Eye (tissue), 1 donor: Measurements from ENCODE around the gene AGR3.
A peak's percentile ranks its signal among the peaks of the same experiment; 100 is the strongest.
"Not testable (repeated sequence)": the region's sequence is repeated elsewhere in the genome, so short reads cannot be mapped to it uniquely, and the experiment has no call there.

Experiments used
- DNase-seq: peaks from one replicate; pipeline ENCODE4 v3.0.0-alpha.2; 2015

AGR3 gene

DNA sequence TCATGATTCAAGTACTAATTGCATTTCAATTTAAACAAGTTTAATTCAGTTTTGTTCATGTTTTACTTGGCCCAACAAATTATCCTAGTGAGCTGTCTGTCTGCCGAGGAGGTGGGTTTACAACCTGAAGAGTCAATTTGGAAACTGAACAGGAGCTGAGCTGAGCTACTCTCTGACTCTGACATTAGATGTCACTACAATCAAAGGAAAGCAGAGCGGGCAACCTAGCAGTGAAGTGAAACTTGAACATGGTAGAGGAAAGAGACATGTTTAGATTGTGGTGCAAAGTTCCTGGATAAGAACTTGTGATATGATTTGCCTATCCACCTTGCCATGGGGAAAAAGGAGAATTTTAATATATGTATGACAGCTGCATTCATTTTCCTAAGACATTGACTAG lies 9.6 kb upstream of the AGR3 start:
- DNase-seq: peak; percentile 58

DNA sequence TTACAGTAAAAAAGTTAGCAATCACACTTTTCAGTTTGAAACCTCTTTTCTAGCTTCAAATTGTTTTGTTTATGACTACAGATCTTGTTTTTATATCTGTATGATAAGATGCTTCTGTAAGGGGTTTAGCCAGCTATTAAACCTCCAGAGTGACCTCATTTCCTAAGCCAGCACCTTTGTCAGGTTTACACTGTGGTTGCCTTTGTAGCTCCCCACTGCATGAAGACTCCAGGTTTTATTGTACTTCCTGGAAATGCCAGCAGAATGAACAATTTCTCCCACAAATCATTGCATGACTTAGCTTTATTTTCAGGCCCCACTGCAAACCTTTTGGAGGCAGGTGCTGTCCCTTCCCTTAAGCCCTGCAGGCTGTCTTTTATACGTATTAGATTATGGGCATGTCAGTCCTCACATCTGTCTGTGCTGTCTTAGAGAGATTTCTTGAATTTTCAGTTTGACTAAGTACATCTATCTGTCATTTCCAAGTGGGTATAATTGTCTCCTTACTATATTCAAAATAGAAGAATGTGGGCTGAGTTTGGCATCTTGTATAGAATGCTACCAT lies 8.2 kb upstream of the AGR3 start:
- DNase-seq: no peak

DNA sequence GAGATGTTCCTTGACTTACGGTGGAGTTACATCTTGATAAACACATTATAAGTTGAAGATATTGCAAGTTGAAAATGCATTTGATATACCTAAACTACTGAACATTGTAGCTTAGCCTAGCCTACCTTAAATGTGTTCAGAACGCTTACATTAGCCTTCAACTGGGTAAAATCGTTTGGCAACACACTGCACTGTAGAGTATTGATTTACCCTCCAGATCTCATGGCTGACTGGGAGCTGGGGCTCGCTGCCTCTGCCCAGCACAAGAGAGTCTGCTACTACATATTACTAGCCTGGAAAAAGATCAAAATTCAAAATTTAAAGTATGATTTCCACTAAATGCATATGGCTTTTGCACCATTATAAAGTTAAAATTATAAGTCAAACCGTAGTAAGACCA lies 7.5 kb upstream of the AGR3 start:
- DNase-seq: peak; percentile 10

DNA sequence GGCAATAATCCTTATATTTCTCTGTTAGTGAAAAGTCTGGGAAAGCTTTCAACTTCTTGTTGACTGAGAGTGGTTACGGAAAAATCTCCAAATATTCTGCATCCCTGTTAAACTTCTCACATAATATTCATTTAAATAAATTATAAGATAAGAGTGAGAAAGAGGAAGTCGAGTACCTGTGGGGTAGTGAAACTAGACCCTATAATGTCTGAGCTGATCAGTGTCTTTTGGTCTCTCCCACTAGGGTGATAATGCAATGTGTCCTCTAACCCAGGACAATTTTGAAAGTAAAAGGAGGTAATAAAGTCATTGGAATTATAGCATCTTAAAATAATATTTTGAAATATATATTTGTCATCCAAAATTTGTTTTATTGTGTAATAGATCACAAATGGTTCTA lies 2.1 kb upstream of the AGR3 start:
- DNase-seq: no peak

DNA sequence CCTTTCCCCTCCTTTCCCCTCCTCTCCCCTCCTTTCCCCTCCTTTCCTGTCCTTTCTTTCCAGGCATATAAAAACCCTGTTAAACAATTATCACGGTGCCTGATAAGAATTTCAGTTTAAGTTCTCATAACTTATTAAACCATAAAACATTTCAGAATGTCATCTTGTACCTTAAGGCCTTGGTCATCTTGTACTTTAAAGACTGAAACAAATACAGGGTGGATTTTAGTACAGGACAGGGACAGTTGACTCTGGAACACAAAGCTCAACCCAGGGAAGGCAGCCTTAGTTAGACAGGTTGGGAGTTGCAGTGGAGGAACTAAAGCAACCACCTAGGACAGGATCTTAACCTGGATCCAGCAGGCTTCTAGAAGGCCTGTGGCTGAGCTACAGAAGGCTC lies 1.2 kb downstream of the AGR3 start:
- no peak for DNase-seq

DNA sequence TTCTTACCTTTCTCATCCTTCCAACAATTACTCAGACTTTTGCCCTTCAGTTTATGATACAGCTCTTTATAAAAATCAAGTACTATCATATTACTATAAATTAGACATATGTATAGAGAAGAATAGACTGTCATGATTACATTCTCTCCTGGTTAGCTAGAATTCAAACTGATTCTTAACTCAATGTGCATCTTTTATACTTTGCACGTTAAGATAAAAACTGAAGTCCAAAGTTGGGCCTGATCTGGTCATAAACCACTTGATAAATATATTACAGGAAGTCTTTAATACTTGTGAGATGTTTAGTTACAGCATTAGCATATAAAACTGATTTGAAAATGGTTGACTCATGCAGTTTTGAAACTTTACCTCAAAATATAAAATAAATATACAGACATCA lies 2.6 kb downstream of the AGR3 start:
- no peak for DNase-seq

DNA sequence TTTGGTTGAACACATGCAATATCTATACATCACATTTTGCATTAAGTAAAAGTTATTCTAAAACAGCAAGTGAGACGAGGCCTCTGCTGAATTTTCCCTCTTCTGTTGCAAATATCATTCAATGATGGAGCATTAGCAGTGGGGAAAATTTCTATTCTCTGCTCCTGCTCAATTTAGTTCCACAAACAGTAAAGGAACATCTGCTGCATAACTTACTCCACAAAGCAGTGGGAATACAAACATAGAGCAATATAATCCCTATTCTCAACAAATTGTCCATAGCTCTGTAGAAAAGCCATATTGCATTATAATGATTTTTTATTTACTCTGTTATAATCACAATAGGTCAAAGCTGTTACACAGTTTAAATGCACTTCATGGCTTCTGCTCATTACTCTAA lies 5.9 kb downstream of the AGR3 start:
- no peak for DNase-seq

DNA sequence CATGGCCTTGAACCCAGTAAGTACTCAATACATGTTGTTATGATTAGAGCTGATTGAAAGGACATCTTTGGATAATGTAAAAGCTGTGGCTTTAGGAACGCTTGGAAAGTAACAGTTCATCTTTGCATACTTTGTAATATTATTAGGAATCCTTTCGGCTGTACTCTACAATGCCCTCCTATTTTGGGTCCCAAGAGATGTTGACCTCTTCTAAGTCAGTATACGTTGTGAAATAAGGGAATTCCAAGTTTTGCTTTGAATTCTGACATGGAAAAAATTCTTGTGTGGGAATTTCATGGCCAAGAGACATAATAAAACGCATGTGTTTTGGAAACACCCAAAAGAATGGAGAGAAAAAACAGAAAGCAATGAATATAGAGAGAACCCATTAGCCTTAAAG lies 7.7 kb downstream of the AGR3 start:
- DNase-seq: no peak

DNA sequence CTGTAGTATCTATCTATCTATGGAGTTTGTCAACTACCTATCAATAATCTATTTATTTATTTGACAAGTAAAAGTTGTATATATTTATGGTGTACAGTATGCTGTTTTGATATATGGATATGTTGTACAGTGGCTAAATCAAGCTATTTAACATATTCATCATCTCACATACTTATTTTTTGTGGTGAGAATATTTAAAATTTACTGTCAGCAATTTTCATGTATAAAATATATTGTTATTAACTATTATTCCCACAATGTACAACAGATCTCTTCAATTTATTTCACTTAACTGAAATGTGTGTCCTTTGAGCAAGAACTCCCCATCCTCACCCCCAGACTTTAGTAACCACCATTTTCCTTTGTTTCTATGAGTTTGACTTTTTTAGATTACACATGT lies 14.5 kb downstream of the AGR3 start:
- no peak for DNase-seq

DNA sequence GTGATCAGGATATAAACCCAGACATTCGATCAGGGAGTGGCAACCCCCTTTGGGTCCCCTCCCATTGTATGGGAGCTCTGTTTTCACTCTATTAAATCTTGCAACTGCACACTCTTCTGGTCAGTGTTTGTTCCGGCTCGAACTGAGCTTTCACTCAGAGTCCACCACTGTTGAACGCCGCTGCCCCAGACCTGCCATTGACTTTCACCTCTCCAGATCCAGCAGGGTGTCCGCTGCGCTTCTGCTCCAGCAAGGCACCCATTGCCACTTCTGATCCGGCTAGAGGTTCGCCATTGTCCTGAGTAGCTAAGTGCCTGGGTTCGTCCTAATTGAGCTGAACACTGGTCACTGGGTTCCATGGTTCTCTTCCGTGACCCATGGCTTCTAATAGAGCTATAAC lies 28.6 kb downstream of the AGR3 start:
- DNase-seq: not testable (repeated sequence)

DNA sequence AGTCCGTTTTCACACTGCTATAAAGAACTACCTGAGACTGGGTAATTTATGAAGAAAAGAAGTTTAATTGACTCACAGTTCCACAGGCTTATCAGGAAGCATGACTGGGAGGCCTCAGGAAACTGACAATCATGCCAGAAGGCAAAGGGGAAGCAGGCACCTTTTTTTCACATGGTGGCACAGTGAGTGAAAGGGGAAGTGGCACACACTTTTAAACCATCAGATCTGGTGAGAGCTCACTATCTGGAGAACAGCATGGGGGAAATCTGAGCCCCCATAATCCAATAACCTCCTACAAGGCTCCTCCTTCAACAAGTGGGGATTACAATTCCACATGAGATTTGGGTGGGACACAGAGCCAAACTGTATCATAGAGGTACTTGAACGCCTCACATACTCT lies 30.0 kb downstream of the AGR3 start:
- no peak for DNase-seq

DNA sequence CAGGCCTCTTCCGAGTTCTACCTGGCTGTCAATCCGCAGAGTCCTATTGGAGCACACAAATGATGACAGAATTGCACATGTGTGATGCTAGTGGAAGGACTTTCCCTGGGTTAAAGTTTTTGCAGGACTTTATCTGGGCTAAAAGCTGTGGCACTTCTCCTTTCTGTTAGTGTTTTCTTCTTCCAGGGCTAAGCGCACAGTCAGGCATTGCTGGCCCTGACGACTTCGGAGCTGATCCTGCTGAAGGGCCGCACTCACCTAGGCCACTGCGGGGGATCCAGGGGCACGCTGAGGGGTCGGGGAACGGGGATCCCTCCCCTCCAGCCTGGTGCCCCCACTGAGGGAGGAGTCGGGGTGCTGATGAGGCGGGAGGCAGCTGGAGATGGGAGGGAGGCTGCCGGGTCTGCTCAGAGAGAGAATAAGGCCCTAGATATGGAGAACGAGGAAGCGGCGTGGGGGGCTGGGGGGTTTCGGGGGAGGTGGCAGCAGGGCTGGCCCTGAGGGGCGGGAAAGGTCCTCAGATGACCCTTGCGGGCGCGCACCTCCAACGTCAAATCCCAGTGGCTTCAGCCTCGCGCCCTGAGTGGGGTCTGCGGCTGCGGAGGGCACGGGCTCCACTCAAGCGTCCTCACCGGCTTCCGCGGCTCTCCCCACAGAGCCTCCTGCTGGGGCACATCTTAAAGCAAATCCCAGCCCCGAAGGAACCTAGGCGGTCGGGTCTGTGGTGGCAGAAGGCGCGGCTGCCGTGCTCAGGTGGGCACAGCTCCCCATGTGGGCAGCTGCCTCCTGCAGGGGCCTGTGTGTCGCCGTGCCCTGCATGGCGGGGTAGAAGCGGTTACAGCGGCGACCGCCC lies 30.9 kb downstream of the AGR3 start:
- DNase-seq: no peak

DNA sequence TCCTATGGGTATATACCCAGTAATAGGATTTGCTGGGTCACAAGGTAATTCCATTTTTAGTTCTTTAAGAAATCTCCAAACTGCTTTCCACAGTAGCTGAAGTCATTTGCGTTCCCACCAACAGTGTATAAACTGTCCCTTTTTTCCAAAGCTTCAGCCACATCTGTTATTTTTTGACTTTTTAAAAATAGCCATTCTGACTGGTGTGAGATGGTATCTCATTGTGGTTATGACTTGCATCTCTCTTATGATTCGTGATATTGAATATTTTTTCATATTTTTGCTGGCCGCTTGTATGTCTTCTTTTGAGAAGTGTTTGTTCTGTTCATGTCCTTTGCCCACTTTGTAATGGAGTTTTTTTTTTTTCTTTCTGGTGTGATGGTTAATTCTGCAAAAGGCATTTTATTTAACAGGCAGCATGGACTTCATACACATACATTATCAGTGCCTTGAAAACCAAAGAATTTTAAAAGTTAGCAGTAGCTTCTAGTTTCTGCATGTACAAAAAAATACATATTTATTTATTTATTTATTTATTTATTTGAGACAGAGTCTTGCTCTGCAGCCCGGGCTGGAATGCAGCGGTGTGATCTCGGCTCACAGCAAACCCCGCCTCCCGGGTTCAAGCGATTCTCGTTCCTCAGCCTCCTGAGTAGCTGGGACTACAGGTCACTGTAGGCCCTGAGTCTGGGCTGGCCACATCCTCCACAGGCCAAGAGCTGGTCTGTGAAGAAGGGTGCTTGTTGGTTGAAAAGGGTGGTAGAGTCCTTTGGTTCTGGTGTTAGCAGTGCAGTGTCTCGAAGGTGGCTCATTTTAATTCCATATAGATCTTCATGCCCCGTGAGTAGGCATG lies 32.3 kb downstream of the AGR3 start:
- no peak for DNase-seq

DNA sequence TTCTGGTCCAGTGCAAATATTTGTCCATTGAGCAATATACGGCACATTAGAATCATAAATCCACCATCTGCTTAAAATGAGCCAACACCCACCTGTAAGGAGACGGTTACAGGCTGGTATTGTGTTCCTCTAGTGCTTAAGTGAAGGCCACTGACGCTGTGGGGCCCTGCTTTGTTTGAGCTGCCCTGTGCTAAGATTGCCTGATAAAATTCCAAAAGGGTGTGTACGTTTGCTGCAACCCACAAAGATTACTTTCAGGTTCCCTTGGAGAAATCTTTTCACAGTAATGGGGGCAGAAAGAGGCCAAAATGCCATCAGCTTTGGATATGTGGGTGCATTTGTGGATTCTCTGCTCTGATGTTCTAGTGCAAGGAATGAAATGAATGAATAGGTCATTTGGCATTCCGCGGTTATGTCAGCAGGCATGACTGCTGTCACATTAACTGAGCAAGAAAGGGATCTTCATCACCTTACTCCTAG lies 34.4 kb downstream of the AGR3 start:
- DNase-seq: peak; percentile 22

DNA sequence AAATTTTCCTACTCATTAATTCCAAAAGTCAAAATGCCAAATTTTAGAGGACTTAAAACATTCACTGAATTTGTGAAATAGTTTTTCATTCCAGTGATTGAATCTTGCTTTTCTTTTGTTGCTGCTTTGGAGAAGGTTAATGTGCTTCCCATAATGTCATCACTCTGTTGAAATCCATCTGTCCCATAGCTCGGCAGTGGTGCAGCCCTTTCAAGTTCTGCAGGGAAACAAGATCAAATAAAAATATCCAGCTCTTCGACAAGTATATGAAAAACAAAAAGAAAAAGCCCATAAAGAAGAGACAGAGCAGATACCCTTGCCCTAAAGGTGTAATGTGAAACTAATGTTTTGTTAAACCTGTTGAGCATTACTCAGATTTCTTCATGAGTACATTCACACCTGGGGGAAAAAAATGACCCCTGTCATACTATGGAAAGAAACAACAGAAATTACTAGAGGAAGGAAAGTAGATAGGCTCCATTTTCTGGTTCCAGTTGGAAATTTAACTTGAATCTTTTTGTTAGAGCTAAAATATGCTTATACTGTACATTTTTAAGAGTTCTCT lies 35.1 kb downstream of the AGR3 start:
- DNase-seq: no peak

DNA sequence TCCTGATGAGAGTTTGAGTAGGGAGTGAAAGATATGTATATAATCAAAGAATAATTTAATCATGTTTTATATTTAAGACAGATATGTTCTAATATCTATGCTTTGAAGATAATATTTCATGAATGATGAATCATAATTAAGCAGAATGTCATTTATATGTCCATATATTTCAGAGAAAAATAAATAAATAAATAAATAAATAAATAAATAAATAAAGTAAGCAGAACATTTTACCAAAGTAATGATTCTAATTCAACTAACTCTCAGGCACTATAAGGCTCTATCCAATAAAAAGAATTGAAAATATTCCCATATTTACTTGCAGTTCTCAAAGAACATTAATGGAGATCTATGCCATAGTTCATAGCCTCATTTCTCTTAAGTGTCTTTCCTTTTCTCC lies 36.0 kb downstream of the AGR3 start:
- DNase-seq: no peak

DNA sequence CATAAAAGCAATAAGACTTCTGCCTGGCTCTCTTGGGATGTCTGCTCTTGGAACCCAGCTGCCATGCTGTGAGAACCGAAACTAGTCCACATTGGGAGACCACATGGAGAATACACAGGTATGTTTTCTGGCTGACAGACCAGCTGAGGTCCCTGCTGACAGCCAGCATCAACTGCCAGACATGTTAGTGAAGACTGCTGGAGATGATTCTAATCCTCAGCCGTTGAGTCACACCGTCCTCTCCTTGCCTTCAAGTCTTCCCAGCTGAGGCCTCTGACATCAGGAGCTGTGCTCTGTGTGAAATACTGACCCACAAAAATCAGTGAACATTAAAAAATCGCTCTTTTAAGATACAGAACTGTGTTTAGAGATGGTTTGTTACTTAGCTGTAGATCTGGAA lies 40.1 kb downstream of the AGR3 start:
- no peak for DNase-seq

DNA sequence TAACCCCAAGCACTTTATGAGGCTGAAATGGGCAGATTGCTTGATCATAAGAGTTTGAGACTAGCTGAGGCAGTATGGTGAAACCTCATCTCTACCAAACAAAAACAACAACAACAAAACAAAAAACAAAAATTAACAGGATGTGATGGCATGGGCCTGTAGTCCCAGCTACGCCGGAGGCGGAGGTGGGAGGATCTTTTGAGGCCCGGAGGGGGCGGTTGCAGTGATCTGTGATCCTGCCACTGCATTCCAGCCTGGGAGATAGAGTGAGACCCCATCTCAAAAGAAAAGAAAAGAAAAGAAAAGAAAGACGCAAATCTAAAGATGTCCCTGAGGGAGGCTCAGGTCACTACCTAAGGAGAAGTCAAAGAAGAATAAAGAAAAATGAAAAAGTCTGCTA lies 41.7 kb downstream of the AGR3 start:
- no peak for DNase-seq

DNA sequence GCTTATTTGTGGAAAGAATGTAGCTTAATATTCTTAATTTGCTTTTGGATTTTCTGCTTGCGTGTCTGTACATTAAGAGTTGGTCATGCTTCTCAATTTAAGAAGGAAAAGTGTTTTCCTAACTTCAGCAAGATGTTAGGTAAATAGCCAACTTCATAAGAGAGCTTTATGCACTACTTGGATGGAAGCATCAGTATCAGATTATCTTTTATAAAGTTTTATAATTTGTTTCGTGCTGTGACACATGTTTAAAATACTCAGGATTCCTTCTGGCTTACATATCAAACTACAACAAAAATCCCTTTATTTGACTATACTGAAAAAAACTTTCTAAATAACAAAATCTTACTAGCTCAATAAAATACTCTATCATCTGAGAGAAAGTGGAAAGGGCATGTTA lies 42.1 kb downstream of the AGR3 start:
- no peak for DNase-seq

DNA sequence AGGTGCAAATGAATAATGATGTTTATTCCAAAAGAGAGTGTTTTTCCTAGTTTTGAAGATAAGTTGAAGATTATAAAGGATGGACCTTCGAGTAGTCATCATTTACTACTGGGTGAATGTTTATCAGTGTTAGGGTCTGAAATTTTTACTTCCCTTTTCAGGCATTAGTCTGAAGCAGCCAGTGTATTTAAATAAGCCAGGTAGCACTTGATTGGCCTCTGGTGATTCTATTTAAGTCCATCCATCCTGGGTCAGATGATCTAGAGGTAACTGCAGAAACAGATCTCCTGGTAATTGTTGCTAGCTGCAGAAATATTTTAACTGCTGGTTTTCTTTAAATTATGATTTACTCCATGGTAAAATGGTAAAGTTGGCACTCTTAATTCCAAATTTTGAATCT lies 42.9 kb downstream of the AGR3 start:
- DNase-seq: no peak

DNA sequence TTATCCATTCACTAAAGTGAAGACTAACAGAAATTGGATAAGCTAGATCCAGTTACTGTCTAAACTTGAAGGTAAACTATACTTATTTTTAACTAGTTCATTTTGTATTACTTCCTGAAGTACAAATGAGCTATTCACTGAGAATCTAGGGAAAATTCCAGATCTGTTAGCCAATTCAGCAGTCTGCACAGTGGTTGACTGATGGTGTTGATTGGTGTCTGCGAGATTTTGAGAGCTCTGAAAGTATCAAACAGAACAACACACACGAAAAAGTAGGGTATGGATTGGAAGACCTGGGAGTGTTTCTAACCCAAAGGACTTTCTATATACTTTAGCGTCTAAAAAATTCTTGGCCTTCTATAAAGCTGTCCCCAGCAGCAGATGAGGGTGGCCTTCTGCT lies 43.4 kb downstream of the AGR3 start:
- no peak for DNase-seq

DNA sequence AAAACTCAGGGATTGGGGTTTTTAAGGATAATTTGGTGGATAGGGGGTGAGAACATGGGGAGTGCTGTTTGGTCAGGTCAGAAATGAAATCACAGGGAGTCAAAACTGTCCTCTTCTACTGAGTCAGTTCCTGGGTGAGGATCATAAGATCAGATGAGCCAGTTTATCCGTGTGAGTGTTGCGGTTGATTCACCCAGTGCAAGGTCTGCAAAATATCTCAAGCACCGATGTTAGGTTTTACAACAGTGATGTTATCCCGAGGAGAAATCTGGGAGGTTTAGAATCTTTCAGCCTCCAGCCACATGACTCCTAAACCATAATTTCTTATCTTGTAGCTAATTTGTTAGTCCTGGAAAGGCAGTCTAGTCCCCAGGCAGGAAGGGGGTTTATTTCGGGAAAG lies 45.3 kb downstream of the AGR3 start:
- DNase-seq: no peak

DNA sequence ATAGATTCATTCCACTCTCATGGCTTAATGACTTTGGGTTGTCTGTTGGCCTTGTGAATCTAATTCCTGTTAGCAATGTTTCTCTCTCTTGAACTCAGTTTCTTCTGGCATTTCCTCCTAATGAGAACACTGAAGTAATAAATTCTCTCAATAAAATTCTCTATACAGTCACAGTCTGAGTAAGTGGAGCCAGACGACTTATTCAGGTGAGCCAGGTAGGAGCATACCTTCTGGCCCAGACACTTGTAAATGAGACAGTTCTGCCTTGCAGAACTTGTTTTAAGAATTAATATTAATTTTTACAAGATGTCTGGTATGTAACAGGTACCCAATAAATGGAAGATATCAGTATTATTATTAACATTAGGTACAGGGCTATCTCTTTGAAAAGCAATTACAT lies 48.4 kb downstream of the AGR3 start:
- no peak for DNase-seq

DNA sequence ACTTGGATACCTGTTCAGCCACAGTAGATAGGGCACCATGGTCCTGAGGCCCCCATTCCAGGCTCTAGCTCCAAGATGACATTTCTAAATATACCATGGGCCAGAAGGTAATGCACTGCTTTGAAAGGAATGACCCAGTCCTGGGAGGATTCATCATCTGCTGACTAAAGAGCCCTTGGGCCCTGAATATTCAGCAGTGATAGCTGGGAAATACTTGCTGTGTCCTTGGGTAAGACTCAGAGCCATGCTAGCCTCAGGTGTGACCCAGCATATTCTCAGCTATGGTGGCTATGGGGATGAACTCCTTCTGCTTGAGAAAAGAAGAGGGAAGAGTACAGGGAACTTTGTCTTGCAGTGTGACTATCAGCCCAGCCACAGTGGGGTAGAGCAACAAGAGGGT lies 55.7 kb downstream of the AGR3 start:
- no peak for DNase-seq
